Measurements from ENCODE around the gene CENPF.
"Not testable (repeated sequence)": the region's sequence is repeated elsewhere in the genome, so short reads cannot be mapped to it uniquely, and the experiment has no call there.

The CENPF gene

DNA sequence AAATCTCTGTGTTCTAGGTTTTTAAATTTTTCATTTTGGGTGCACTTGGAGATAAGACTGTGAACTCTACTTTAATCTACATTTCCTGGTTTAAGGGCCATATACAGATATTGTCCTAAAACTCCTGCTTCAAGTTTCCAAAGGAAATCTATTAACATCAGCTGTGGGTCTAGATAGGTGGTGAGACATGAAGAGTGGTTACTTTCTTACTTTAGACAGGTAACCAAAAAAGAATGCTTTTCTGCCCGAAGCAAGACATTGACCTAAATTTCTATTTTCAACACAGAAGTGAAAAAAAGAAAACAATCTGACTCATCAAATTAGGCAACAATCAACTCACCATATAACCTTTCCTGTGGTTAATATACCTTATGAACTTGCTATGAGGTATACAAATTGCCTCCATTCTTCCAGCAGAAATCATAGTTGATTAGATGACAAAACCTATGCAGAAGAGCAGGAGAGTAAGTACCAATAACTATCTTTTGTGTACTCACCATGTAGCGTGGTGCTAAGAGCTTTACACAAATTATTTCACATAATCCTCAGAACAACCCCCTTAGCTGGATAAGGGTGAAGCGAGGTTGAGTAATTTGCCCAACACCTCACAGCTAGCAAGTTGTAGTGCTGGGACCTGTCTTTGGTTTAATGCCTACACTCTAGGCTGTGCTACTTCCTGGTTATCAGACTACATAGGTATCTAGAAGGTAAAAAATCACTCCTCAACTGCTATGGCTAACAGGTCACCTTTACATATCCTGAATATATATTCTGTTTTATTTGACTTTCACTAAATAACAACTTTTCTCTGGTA, 28.2 kb upstream of the CENPF start:
- no peak overlapping the region for H3K4me3 ChIP-seq (ENCODE audit: low read depth, low read length)
- DNase-seq (ENCODE audit: low read depth) = peak; percentile 38
- TF ChIP-seq, protein P1, sequence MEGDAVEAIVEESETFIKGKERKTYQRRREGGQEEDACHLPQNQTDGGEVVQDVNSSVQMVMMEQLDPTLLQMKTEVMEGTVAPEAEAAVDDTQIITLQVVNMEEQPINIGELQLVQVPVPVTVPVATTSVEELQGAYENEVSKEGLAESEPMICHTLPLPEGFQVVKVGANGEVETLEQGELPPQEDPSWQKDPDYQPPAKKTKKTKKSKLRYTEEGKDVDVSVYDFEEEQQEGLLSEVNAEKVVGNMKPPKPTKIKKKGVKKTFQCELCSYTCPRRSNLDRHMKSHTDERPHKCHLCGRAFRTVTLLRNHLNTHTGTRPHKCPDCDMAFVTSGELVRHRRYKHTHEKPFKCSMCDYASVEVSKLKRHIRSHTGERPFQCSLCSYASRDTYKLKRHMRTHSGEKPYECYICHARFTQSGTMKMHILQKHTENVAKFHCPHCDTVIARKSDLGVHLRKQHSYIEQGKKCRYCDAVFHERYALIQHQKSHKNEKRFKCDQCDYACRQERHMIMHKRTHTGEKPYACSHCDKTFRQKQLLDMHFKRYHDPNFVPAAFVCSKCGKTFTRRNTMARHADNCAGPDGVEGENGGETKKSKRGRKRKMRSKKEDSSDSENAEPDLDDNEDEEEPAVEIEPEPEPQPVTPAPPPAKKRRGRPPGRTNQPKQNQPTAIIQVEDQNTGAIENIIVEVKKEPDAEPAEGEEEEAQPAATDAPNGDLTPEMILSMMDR (conservative IDR thresholded peaks at IDR 0.05; ENCODE audit: low read depth, low read length) = no peak

- DNase-seq (ENCODE audit: low read depth); H3K4me3 ChIP-seq (ENCODE audit: low read depth, low read length): not testable (repeated sequence)
Measured at GRCh38 chr1:214576120-214576519, 26.9 kb upstream of the CENPF start.

DNA sequence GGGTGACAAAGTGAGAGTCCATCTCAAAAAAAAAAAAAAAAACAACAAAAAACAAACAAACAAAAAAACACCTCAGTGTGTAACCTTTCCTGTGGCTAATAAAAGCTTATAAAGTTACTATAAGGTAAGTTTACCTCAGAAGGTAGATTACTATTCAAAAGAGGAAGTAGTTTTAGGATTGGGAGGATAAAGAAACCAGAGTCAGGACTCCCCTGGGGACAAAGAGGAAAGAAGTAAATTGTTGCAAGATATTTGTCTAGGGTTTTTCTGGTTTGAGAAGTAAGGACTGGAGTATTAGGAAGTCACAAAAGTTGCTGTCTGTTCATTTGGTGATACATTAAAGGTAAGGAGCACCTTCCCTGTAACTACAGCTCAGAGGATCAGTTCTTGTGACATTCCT, 23.8 kb upstream of the CENPF start:
- DNase-seq (ENCODE audit: low read depth) = no peak
- no peak overlapping the region for H3K4me3 ChIP-seq (ENCODE audit: low read depth, low read length)
- TF ChIP-seq, protein P1 (conservative IDR thresholded peaks at IDR 0.05; ENCODE audit: low read depth, low read length) = no peak

DNA sequence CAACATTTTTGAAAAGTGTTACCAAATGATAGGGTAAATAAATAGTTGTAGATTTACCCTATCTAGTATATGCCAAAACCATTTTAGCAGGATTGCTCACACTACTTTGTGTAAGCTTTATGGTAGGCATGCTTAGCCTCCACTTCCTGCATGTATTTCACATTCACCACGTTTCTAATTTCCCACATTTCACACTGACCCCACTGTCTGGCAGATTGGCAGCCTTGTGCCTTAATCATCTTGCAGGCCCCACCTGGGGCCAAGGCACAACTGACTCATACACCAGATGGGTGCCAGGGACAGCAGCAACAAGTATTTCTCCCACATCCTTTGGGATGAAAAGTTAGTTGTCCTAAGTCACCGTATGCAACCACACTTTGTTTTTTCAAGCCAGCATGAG, 21.2 kb upstream of the CENPF start:
- TF ChIP-seq, protein P1 (conservative IDR thresholded peaks at IDR 0.05; ENCODE audit: low read depth, low read length) = no peak
- H3K4me3 ChIP-seq (ENCODE audit: low read depth, low read length) = no peak overlapping the region
- DNase-seq (ENCODE audit: low read depth) = peak; percentile 61

DNA sequence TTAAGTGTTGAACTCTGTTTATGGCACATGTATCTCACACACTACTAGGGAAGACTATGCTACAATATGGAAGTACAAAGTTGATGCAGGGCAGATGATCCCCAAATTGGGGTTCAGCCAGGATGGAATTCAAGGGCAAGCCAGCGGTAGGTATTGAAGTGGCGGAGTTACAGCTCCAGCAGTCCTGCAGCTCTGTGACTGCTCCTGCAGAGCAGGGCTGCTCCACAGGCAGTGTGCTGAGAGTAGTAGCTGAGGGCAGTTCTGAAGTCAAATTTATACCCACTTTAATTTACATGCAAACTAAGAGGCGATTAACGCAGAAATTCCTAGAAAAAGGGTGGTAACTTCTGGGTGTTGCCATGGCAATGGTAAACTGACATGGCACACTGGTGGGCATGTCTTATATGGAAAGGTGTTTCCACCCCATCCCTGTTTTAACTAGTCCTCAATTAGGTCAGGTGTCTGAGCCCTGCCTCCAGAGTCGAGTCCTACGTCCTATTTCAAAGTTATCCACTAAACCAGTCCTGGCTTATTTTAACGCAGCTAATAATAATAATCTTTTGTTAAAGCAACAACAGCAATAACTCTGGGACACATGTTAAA, 20.6 kb upstream of the CENPF start:
- H3K4me3 ChIP-seq (ENCODE audit: low read depth, low read length) = no peak overlapping the region
- DNase-seq (ENCODE audit: low read depth) = no peak

GRCh38 chr1:214583113-214583512, 19.9 kb upstream of the CENPF start:
- DNase-seq (ENCODE audit: low read depth) = no peak
- TF ChIP-seq, protein P1 (conservative IDR thresholded peaks at IDR 0.05; ENCODE audit: low read depth, low read length) = no peak
- H3K4me3 ChIP-seq (ENCODE audit: low read depth, low read length) = no peak overlapping the region

More for the DNA sequence above, 20.6 kb upstream of the CENPF start:
- TF ChIP-seq, protein P1 (conservative IDR thresholded peaks at IDR 0.05; ENCODE audit: low read depth, low read length) = no peak

- TF ChIP-seq, protein P1 (conservative IDR thresholded peaks at IDR 0.05; ENCODE audit: low read depth, low read length) = no peak
- DNase-seq (ENCODE audit: low read depth) = no peak
- H3K4me3 ChIP-seq (ENCODE audit: low read depth, low read length) = no peak overlapping the region
Measured at GRCh38 chr1:214583824-214584554, 19.0 kb upstream of the CENPF start.

All from choroid plexus epithelial cell (primary cell).